Kidney (tissue), 14 donors: ENCODE results near the gene DTX2. TPM values are rescaled to one million over a fixed set of nuclear protein-coding genes. Genes with fewer than 3 reads are reported as not detected.
"Not testable (repeated sequence)": the region's sequence is repeated elsewhere in the genome, so short reads cannot be mapped to it uniquely, and the experiment has no call there.

ENCODE experiments used
- DNase-seq, 5 donors: peaks; one replicate each; pipeline ENCODE4 v3.0.0-alpha.2; 2013 to 2020
- FAIRE-seq: peaks from 2 replicates; lab custom pipeline; 2012; peaks lifted over from hg19 to GRCh38; lab: Jason Lieb, UNC
- H3K27ac ChIP-seq, 2 donors: one replicate each; pipeline ENCODE4 v1.7.0; 2013; ENCODE audit warnings: low read depth in 2 of 2, low read length in 2 of 2, inconsistent platforms in 1 of 2
- H3K27me3 ChIP-seq: one replicate; pipeline ENCODE4 v1.7.1; 2013; ENCODE audit warnings: low read length, inconsistent platforms; ENCODE audit not compliant: control insufficient read depth, insufficient read depth
- H3K36me3 ChIP-seq, 3 donors: one replicate each; pipeline versions ENCODE4 v1.7.0 to v1.7.1; 2013; ENCODE audit warnings: low read length in 3 of 3, control low read depth in 1 of 3, inconsistent platforms in 1 of 3; ENCODE audit not compliant: insufficient read depth in 3 of 3, control insufficient read depth in 2 of 3
- H3K4me1 ChIP-seq, 3 donors: one replicate each; pipeline versions ENCODE4 v1.7.0 to v1.7.1; 2013; ENCODE audit warnings: low read length in 3 of 3, inconsistent platforms in 1 of 3, low read depth in 1 of 3; ENCODE audit not compliant: control insufficient read depth in 2 of 3, insufficient read depth in 2 of 3
- H3K4me3 ChIP-seq, 3 donors: one replicate each; pipeline versions ENCODE4 v1.7.0 to v1.8.1; 2013; ENCODE audit warnings: low read length in 3 of 3, control low read depth in 1 of 3, inconsistent platforms in 1 of 3
- H3K9ac ChIP-seq, 3 donors: one replicate each; pipeline versions ENCODE4 v1.7.0 to v1.7.1; 2013; ENCODE audit warnings: low read length in 3 of 3, control low read depth in 1 of 3, inconsistent platforms in 1 of 3
- H3K9me3 ChIP-seq, 3 donors: one replicate each; pipeline versions ENCODE4 v1.7.0 to v1.7.1; 2013; ENCODE audit warnings: low read length in 3 of 3, control low read depth in 1 of 3, inconsistent platforms in 1 of 3; ENCODE audit not compliant: control insufficient read depth in 2 of 3, insufficient read depth in 1 of 3
- intact Hi-C: fragments of 100-400 bp; cut with DNase I; formaldehyde crosslinking; loops from one replicate; pipeline ENCODE4 v1.11.1; 2022
- polyA plus RNA-seq: library from polyadenylated mRNA; stranded (reverse); fragments of 350-450 nt; fragmentation: Illumina TruSeq; extraction: RNeasy Lipid Tissue Mini Kit (QIAGEN cat#74804); gene quantifications from one replicate; pipeline ENCODE4 v1.2.3, GENCODE V29; 2014; ENCODE audit warnings: low read depth, low replicate concordance; ENCODE audit not compliant: insufficient read depth
- total RNA-seq: library from RNA; stranded (reverse); fragmentation: NEBNext Ultra II Directional; extraction: Animal tissue kit (Norgen Biotek cat#: 25700); gene quantifications from one replicate; pipeline ENCODE4 v1.2.1, GENCODE V29; 2021
- TF ChIP-seq, protein P1 (sequence below): IDR thresholded peaks from 3 replicates; pipeline ENCODE4 v1.5.1; 2012; ENCODE audit warnings: mild to moderate bottlenecking, moderate library complexity, borderline replicate concordance; ENCODE audit not compliant: insufficient read depth; ENCODE audit errors: extremely low read depth
- donor health status: control.
- donor health status: control.
- donor health status: control.
- donor health status: control.
- donor health status: control.
- donor health status: DM: yes; HTN: yes; CAD: no.
- donor health status: Normal renal cell carcinoma (clear cell type).

Gene DTX2
- total and polyA plus RNA-seq, 2 donors from 2014 or later: 8.1 to 21.6 TPM

- no peaks in the 10 kb centered on the region for H3K9me3 ChIP-seq
- no peaks in the 10 kb centered on the region for H3K27me3 ChIP-seq
- H3K9ac ChIP-seq: no peak overlapping the region
- DNase-seq: peak in 1 of 5 donors; percentile 61
- intact Hi-C loops: no loop called here
- TF ChIP-seq, protein P1, sequence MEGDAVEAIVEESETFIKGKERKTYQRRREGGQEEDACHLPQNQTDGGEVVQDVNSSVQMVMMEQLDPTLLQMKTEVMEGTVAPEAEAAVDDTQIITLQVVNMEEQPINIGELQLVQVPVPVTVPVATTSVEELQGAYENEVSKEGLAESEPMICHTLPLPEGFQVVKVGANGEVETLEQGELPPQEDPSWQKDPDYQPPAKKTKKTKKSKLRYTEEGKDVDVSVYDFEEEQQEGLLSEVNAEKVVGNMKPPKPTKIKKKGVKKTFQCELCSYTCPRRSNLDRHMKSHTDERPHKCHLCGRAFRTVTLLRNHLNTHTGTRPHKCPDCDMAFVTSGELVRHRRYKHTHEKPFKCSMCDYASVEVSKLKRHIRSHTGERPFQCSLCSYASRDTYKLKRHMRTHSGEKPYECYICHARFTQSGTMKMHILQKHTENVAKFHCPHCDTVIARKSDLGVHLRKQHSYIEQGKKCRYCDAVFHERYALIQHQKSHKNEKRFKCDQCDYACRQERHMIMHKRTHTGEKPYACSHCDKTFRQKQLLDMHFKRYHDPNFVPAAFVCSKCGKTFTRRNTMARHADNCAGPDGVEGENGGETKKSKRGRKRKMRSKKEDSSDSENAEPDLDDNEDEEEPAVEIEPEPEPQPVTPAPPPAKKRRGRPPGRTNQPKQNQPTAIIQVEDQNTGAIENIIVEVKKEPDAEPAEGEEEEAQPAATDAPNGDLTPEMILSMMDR: no peak
- H3K4me1 ChIP-seq: no peaks in the 10 kb centered on the region
- no peak overlapping the region for H3K27ac ChIP-seq
- no peaks in the 10 kb centered on the region for H3K36me3 ChIP-seq
- FAIRE-seq: no peak
- H3K4me3 ChIP-seq: no peak overlapping the region
Observed at GRCh38 chr7:76505168-76506080, 43.9 kb downstream of the DTX2 start.

DNA sequence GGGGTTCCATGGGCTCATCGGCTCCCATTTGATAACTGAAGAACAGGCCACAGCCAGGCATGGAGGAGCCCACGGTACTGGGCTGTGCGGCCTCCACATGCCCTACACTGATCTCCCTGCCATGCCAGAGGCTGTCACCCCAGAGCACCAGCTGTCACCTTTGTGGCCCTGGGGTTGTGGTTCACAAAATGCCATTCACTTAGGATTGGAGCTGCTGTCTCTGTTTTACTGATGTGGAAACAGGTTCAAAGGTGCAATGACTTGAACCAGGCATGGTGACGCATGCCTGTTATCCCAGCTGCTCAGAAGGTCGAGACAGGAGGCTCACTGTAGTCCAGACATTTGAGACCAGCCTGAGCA, 44.6 kb downstream of the DTX2 start:
- DNase-seq (peak in 1 of 5 donors; percentile 16), FAIRE-seq (no peak)
- no peaks in the 10 kb centered on the region for H3K36me3 ChIP-seq
- H3K4me1 ChIP-seq: no peaks in the 10 kb centered on the region
- TF ChIP-seq, protein P1: no peak
- no peak overlapping the region for H3K4me3 ChIP-seq
- intact Hi-C loops: no loop called here
- H3K9me3 ChIP-seq: no peaks in the 10 kb centered on the region
- no peaks in the 10 kb centered on the region for H3K27me3 ChIP-seq
- H3K9ac ChIP-seq: no peak overlapping the region
- H3K27ac ChIP-seq: no peak overlapping the region

DNA sequence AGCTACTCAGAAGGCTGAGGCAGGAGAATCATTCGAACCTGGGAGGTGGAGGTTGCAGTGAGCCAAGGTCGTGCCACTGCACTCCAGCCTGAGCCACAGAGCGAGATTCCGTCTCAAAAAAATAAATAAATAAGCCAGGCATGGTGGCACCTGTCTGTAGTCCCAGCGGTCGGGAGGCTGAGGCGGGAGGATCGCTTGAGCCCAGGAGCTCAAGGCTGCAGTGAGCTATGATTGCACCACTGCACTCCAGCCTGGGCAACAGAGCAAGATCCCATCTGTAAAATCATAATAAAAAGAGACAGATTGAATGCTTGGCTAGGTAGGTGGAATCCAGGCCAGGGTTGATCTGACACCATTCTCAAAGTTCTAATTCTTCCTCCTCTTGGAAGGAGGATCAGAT, 45.1 kb downstream of the DTX2 start:
- H3K36me3 ChIP-seq, H3K27ac ChIP-seq: not testable (repeated sequence)
- DNase-seq: peak in 1 of 5 donors; percentile 6

DNA sequence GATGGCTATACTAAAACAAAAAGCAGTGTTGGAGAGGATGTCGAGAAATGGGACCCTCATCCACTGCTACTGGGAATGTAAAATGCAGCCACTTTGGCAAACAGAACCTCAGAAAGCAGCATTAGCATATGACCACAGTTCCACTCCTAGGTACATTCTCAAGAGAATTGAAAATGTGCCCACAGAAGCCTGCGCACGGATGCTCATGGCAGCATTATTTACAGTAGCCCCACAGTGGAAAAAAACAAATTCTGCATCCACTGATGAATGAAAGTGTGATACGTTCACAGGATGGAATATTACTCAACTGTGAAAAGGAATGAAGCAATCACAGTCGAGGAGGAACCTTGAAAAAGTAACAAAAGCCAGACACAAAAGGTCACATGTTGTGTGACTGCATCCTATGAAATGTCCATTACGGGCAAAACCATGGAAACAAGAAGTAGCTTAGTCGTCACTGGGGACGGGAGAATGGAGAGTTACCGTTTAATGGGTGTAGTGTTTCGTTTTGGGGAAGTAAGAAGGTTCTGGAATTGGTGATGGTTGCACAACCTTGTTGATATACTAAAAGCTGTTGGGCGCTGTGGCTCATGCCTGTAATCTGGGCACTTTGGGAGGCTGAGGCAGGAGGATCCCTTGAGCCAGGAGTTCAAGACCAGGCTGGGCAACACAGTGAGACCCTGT, 46.4 kb downstream of the DTX2 start:
- H3K27ac ChIP-seq: no peak overlapping the region

More for the DNA sequence above, 45.1 kb downstream of the DTX2 start:
- FAIRE-seq, H3K9me3 ChIP-seq, H3K27me3 ChIP-seq, H3K9ac ChIP-seq, H3K4me3 ChIP-seq, H3K4me1 ChIP-seq, intact Hi-C loops: not testable (repeated sequence)

More for the DNA sequence above, 46.4 kb downstream of the DTX2 start:
- TF ChIP-seq, protein P1: no peak
- Histone ChIP-seq H3K9ac (no peak overlapping the region), H3K9me3 (no peaks in the 10 kb centered on the region), H3K4me1 (no peaks in the 10 kb centered on the region), H3K4me3 (no peak overlapping the region), H3K27me3 (no peaks in the 10 kb centered on the region), H3K36me3 (no peaks in the 10 kb centered on the region)
- DNase-seq (peak in 1 of 5 donors; percentile 34), FAIRE-seq (no peak)
- intact Hi-C loops: no loop called here
